Trophoblast cell (in vitro differentiated cells and primary cell): ENCODE data around the gene NRL.
A peak's percentile ranks its signal among the peaks of the same experiment; 100 is the strongest.

Experiments used
- DNase-seq, 2 donors: peaks; one replicate each; pipeline ENCODE4 v3.0.0-alpha.2; 2016
- H2AFZ ChIP-seq: 2 replicates; pipeline ENCODE4 v1.6.1; 2013; ENCODE audit warnings: low read length, moderate library complexity, mild to moderate bottlenecking; ENCODE audit not compliant: insufficient read depth, poor library complexity
- H2AK5ac ChIP-seq: 2 replicates; pipeline ENCODE4 v1.6.1; 2013; ENCODE audit warnings: mild to moderate bottlenecking, low read length
- H2BK120ac ChIP-seq: 2 replicates; pipeline ENCODE4 v1.6.1; 2013; ENCODE audit warnings: low read length, mild to moderate bottlenecking, moderate library complexity; ENCODE audit not compliant: insufficient read depth, poor library complexity
- H2BK12ac ChIP-seq: 2 replicates; pipeline ENCODE4 v1.6.1; 2013; ENCODE audit warnings: mild to moderate bottlenecking, low read length, moderate library complexity
- H2BK5ac ChIP-seq: 2 replicates; pipeline ENCODE4 v1.6.1; 2013; ENCODE audit warnings: low read length, low read depth, moderate library complexity, mild to moderate bottlenecking; ENCODE audit not compliant: poor library complexity
- H3K14ac ChIP-seq: 2 replicates; pipeline ENCODE4 v1.6.1; 2013; ENCODE audit warnings: mild to moderate bottlenecking, low read length
- H3K18ac ChIP-seq: 2 replicates; pipeline ENCODE4 v1.6.1; 2013; ENCODE audit warnings: mild to moderate bottlenecking, low read length
- H3K23ac ChIP-seq: 2 replicates; pipeline ENCODE4 v1.6.1; 2013; ENCODE audit warnings: low read length
- H3K27ac ChIP-seq: 2 replicates; pipeline ENCODE4 v1.5.1; 2013; ENCODE audit warnings: low read depth, mild to moderate bottlenecking, inconsistent platforms, low read length, moderate library complexity
- H3K27me3 ChIP-seq: 2 replicates; pipeline ENCODE4 v1.6.1; 2013; ENCODE audit warnings: inconsistent platforms, mild to moderate bottlenecking, low read length, moderate library complexity; ENCODE audit not compliant: insufficient read depth
- H3K36me3 ChIP-seq, 2 experiments: 1 replicate in 1 of 2; 2 replicates in 1 of 2; pipeline ENCODE4 v1.6.1; 2013; ENCODE audit warnings: low read length in 2 of 2, mild to moderate bottlenecking in 2 of 2, moderate library complexity in 1 of 2; ENCODE audit not compliant: insufficient read depth in 2 of 2, control insufficient read depth in 1 of 2
- H3K4ac ChIP-seq: 2 replicates; pipeline ENCODE4 v1.6.1; 2013; ENCODE audit warnings: low read depth, mild to moderate bottlenecking, low read length, moderate library complexity
- H3K4me1 ChIP-seq, 2 experiments: 1 replicate in 1 of 2; 2 replicates in 1 of 2; pipeline ENCODE4 v1.6.1; 2013; ENCODE audit warnings: low read length in 2 of 2, mild to moderate bottlenecking in 2 of 2, moderate library complexity in 1 of 2; ENCODE audit not compliant: insufficient read depth in 2 of 2, control insufficient read depth in 1 of 2
- H3K4me2 ChIP-seq: 2 replicates; pipeline ENCODE4 v1.6.1; 2013; ENCODE audit warnings: inconsistent platforms, mild to moderate bottlenecking, low read length, moderate library complexity
- H3K4me3 ChIP-seq: 2 replicates; pipeline ENCODE4 v1.5.1; 2013; ENCODE audit warnings: mild to moderate bottlenecking, low read depth, low read length, inconsistent platforms
- H3K79me1 ChIP-seq: one replicate; pipeline ENCODE4 v1.6.1; 2013; ENCODE audit warnings: low read length
- H3K79me2 ChIP-seq: 2 replicates; pipeline ENCODE4 v1.6.1; 2013; ENCODE audit warnings: low read length, mild to moderate bottlenecking; ENCODE audit not compliant: control insufficient read depth, insufficient read depth, poor library complexity
- H3K9ac ChIP-seq: 2 replicates; pipeline ENCODE4 v1.6.1; 2013; ENCODE audit warnings: mild to moderate bottlenecking, low read length
- H3K9me3 ChIP-seq: 2 replicates; pipeline ENCODE4 v1.6.1; 2013; ENCODE audit warnings: low read depth, mild to moderate bottlenecking, control low read depth, inconsistent platforms, low read length; ENCODE audit not compliant: insufficient read depth
- H4K12ac ChIP-seq: 2 replicates; pipeline ENCODE4 v1.6.1; 2013; ENCODE audit warnings: low read depth, mild to moderate bottlenecking, low read length, moderate library complexity
- H4K8ac ChIP-seq: 2 replicates; pipeline ENCODE4 v1.6.1; 2013; ENCODE audit warnings: low read depth, mild to moderate bottlenecking, low read length, moderate library complexity
- H4K91ac ChIP-seq: one replicate; pipeline ENCODE4 v1.6.1; 2013; ENCODE audit warnings: low read depth, mild to moderate bottlenecking, low read length, moderate library complexity
- WGBS: extraction: QIAGEN DNeasy Blood & Tissue Kit; methylation state at CpG from one replicate; pipeline ENCODE4 v1.1.7; 2013; ENCODE audit warnings: missing lambda C conversion rate; ENCODE audit not compliant: insufficient read length, insufficient coverage; ENCODE audit errors: extremely low coverage; 5-methylcytosine and 5-hydroxymethylcytosine counted together

The NRL gene

GRCh38 chr14:24151404-24152080 is 36.8 kb upstream of the NRL start:
- Histone ChIP-seq H3K4ac (no peak overlapping the region), H3K14ac (no peak overlapping the region), H2BK5ac (no peak overlapping the region), H3K9ac (no peak overlapping the region), H3K36me3 (peaks cover 42 to 54% of the 10 kb centered on the region in 2 experiments), H3K4me1 (peaks cover 8% of the 10 kb centered on the region in 2 experiments), H3K23ac (no peak overlapping the region), H2AK5ac (no peak overlapping the region), H3K79me1 (peaks cover 9% of the 10 kb centered on the region), H3K9me3 (peaks cover 3% of the 10 kb centered on the region), H2BK12ac (no peak overlapping the region), H3K27me3 (no peaks in the 10 kb centered on the region), H2BK120ac (no peak overlapping the region), H3K4me2 (no peak overlapping the region), H4K8ac (no peak overlapping the region), H3K79me2 (peaks cover 11% of the 10 kb centered on the region), H3K18ac (no peak overlapping the region), H4K12ac (no peak overlapping the region), H3K4me3 (no peak overlapping the region), H4K91ac (no peak overlapping the region), H2AFZ (no peak overlapping the region), H3K27ac (no peak overlapping the region)
- WGBS: no CpG with 5 or more reads among the region's 16 CpGs
- DNase-seq: no peak

DNA sequence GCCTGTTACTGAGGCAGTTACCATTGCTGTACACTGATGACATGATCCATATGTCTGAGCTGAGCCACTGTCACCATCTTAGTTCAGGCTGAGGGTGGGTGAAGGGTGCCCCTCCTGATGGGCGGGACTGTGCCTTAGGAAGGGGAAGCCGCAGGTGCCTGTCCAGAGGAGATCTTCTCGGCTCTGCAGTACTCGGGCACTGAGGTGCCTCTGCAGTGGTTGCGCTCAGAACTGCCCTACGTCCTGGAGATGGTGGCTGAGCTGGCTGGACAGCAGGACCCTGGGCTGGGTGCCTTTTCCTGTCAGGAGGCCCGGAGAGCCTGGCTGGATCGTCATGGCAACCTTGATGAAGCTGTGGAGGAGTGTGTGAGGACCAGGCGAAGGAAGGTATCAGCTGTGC is 36.2 kb upstream of the NRL start:
- H2BK120ac ChIP-seq: no peak overlapping the region
- DNase-seq: no peak
- no peak overlapping the region for H3K4ac ChIP-seq
- H3K18ac ChIP-seq: no peak overlapping the region
- no peak overlapping the region for H2BK5ac ChIP-seq
- H2AK5ac ChIP-seq: no peak overlapping the region
- H3K27ac ChIP-seq: no peak overlapping the region
- H3K9me3 ChIP-seq: peaks cover 3% of the 10 kb centered on the region
- H4K91ac ChIP-seq: no peak overlapping the region
- WGBS: no CpG with 5 or more reads among the region's 9 CpGs
- no peak overlapping the region for H2BK12ac ChIP-seq
- no peak overlapping the region for H3K23ac ChIP-seq
- no peak overlapping the region for H4K8ac ChIP-seq
- H2AFZ ChIP-seq: no peak overlapping the region
- H3K79me1 ChIP-seq: peaks cover 13% of the 10 kb centered on the region
- no peak overlapping the region for H3K4me3 ChIP-seq
- peaks cover 8 to 9% of the 10 kb centered on the region in 2 experiments for H3K4me1 ChIP-seq
- no peak overlapping the region for H4K12ac ChIP-seq
- peaks cover 14% of the 10 kb centered on the region for H3K79me2 ChIP-seq
- H3K14ac ChIP-seq: no peak overlapping the region
- H3K4me2 ChIP-seq: no peak overlapping the region
- H3K36me3 ChIP-seq: peaks cover 38 to 49% of the 10 kb centered on the region in 2 experiments
- no peak overlapping the region for H3K9ac ChIP-seq
- no peaks in the 10 kb centered on the region for H3K27me3 ChIP-seq

- no peak overlapping the region for H2AK5ac ChIP-seq
- no peak overlapping the region for H2BK12ac ChIP-seq
- H4K12ac ChIP-seq: no peak overlapping the region
- H2BK5ac ChIP-seq: no peak overlapping the region
- H3K27ac ChIP-seq: no peak overlapping the region
- peaks cover 3% of the 10 kb centered on the region for H3K9me3 ChIP-seq
- H3K18ac ChIP-seq: no peak overlapping the region
- no peak overlapping the region for H3K4ac ChIP-seq
- no CpG with 5 or more reads among the region's 9 CpGs for WGBS
- no peaks in the 10 kb centered on the region for H3K27me3 ChIP-seq
- H3K36me3 ChIP-seq: peaks cover 37 to 46% of the 10 kb centered on the region in 2 experiments
- no peak overlapping the region for H3K9ac ChIP-seq
- no peak for DNase-seq
- H3K79me1 ChIP-seq: peaks cover 13% of the 10 kb centered on the region
- no peak overlapping the region for H4K8ac ChIP-seq
- H3K79me2 ChIP-seq: peaks cover 14% of the 10 kb centered on the region
- no peak overlapping the region for H4K91ac ChIP-seq
- H3K23ac ChIP-seq: no peak overlapping the region
- no peak overlapping the region for H2AFZ ChIP-seq
- no peak overlapping the region for H3K4me3 ChIP-seq
- H3K14ac ChIP-seq: no peak overlapping the region
- no peak overlapping the region for H2BK120ac ChIP-seq
- H3K4me1 ChIP-seq: peaks cover 10 to 13% of the 10 kb centered on the region in 2 experiments
- H3K4me2 ChIP-seq: no peak overlapping the region
Observed at GRCh38 chr14:24150567-24150966, 35.8 kb upstream of the NRL start.

GRCh38 chr14:24150061-24150460 is 35.3 kb upstream of the NRL start:
- H2AFZ ChIP-seq: no peak overlapping the region
- H2BK120ac ChIP-seq: no peak overlapping the region
- H3K27me3 ChIP-seq: no peaks in the 10 kb centered on the region
- no CpG with 5 or more reads among the region's 9 CpGs for WGBS
- no peak overlapping the region for H3K4me3 ChIP-seq
- peaks cover 13% of the 10 kb centered on the region for H3K79me1 ChIP-seq
- no peak overlapping the region for H3K4me2 ChIP-seq
- H3K79me2 ChIP-seq: peaks cover 14% of the 10 kb centered on the region
- peaks cover 10 to 16% of the 10 kb centered on the region in 2 experiments for H3K4me1 ChIP-seq
- H3K14ac ChIP-seq: no peak overlapping the region
- H3K27ac ChIP-seq: no peak overlapping the region
- no peak overlapping the region for H4K8ac ChIP-seq
- H4K91ac ChIP-seq: no peak overlapping the region
- no peak overlapping the region for H3K23ac ChIP-seq
- DNase-seq: no peak
- H3K36me3 ChIP-seq: peaks cover 32 to 41% of the 10 kb centered on the region in 2 experiments
- no peak overlapping the region for H2BK12ac ChIP-seq
- H2BK5ac ChIP-seq: no peak overlapping the region
- no peak overlapping the region for H3K9ac ChIP-seq
- H2AK5ac ChIP-seq: no peak overlapping the region
- peaks cover 3% of the 10 kb centered on the region for H3K9me3 ChIP-seq
- H3K18ac ChIP-seq: no peak overlapping the region
- peak overlapping the region; percentile 12 for H3K4ac ChIP-seq
- H4K12ac ChIP-seq: no peak overlapping the region
